Astrocyte of the cerebellum (primary cell): Measurements from ENCODE around the gene LIPN.

Experiments used
- DNase-seq: peaks from one replicate; pipeline ENCODE4 v3.0.0-alpha.2; 2011; ENCODE audit warnings: low read depth
- H3K4me3 ChIP-seq: 2 replicates; pipeline ENCODE4 v1.5.1; 2011; ENCODE audit warnings: mild to moderate bottlenecking, low read depth, low read length, moderate library complexity
- in situ Hi-C: cut with HindIII; loops from 2 replicates; pipeline ENCODE4 v1.10.0; 2017; ENCODE audit warnings: low sequenced_read_pairs
- TF ChIP-seq, protein P1 (sequence below): IDR thresholded peaks from 2 replicates; pipeline ENCODE4 v1.5.1; 2012; ENCODE audit warnings: low read length, low read depth, moderate library complexity, mild to moderate bottlenecking; ENCODE audit errors: missing control alignments

LIPN gene, protein sequence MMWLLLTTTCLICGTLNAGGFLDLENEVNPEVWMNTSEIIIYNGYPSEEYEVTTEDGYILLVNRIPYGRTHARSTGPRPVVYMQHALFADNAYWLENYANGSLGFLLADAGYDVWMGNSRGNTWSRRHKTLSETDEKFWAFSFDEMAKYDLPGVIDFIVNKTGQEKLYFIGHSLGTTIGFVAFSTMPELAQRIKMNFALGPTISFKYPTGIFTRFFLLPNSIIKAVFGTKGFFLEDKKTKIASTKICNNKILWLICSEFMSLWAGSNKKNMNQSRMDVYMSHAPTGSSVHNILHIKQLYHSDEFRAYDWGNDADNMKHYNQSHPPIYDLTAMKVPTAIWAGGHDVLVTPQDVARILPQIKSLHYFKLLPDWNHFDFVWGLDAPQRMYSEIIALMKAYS

DNA sequence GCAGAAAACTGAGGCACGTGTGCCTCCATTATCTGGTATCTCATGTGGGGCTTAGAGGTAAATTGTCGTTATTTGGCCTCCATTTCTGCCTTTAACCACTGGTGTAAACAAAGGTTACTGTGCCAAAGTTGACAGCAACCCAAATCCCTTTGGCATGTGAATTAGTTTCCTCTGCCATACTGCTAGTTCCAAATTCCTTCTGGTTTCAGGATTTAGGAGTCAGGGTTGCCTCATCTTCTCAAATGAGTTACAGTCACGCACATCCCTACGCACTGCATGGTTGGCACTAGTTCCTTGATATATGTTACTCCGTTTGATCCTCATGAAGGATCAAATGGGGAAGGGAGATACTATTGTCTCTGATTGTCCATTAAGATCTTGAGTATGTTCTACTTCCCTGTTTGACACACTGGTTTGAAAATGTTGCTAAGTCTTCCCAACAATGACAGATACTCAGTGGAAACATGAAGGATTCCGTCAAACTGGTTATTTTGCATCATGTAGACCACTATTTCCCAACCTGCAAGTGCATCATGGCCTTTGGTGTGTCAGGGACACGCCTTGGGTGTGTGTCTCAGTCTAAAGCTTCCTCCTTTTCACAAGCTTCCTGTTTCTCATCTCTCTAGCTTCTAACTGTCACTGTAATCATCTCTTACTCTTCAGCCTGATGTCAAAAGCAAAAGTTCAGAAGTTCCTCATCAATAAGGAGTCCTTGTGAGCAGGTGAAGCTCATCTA lies at the start of gene LIPN:
Gene LIPN (plus strand): TSS at position 655 of the 736 bp plus-strand sequence. CDS start 1,386 bp downstream, outside the sequence.
- DNase-seq: no peak
- in situ Hi-C loops: no loop called here
- H3K4me3 ChIP-seq: no peak within 1 kb of the TSS
- TF ChIP-seq, protein P1, sequence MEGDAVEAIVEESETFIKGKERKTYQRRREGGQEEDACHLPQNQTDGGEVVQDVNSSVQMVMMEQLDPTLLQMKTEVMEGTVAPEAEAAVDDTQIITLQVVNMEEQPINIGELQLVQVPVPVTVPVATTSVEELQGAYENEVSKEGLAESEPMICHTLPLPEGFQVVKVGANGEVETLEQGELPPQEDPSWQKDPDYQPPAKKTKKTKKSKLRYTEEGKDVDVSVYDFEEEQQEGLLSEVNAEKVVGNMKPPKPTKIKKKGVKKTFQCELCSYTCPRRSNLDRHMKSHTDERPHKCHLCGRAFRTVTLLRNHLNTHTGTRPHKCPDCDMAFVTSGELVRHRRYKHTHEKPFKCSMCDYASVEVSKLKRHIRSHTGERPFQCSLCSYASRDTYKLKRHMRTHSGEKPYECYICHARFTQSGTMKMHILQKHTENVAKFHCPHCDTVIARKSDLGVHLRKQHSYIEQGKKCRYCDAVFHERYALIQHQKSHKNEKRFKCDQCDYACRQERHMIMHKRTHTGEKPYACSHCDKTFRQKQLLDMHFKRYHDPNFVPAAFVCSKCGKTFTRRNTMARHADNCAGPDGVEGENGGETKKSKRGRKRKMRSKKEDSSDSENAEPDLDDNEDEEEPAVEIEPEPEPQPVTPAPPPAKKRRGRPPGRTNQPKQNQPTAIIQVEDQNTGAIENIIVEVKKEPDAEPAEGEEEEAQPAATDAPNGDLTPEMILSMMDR: no peak

DNA sequence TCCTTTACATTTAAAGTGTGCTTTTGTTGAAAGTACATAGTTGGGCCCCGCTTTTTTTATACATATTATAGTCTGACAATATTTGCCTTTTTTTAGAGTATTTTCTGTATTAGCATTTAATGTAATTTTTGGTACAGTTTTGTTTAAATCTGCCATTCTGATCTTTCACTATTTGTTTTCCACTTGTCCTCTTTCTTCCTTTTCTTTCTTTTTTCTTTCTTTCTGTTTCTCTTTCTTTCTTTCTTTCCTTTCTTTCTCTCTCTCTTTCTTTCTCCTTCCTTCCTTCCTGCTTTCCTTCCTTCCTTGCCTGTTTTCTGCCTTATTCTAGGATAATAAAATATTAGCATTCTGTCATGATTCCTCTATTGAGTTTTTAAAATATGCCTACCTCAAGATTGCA lies 44.3 kb upstream of the LIPN start:
- in situ Hi-C loops: no loop called here
- TF ChIP-seq, protein P1: no peak
- H3K4me3 ChIP-seq: no peak overlapping the region
- no peak for DNase-seq

DNA sequence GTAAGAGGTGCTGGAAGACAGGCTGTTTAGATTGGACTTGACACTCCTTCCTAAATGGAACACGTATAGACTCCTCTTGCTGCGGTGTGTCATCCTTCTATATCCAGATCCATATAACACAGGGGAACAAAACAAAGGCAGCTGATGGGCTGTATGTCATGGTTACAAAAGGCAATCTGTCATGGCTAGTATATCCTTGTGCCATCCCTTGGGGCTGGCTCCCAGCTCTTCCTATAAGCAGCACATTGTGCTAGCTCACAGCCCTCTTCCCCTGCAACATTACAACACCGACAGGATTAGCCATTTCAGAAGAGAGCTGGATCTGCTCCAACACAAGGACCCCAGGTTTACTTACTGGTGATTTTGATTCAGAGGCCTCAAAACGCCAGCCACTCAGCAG lies 38.4 kb upstream of the LIPN start:
- no peak for DNase-seq
- no peak overlapping the region for H3K4me3 ChIP-seq
- TF ChIP-seq, protein P1: no peak
- in situ Hi-C loops: no loop called here

DNA sequence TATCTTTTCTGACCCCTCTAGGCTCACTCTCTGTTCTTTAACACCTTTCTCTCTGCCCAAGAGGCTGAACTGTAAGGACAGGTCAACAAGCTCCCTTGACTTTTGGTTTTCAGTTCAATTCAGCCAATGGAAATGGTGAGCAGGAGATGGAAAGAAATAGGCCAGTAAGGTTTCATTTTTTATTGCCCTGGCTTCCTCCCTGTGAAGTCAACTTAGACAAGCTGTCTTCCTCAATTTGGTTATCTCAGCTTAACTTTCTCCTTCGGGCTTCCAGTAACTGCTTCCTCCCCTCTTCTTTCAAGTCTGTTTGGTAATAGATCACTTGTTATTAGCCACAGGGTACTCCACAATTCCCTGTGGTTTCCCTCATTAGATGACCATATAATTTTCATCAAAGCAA lies 34.0 kb upstream of the LIPN start:
- no peak overlapping the region for H3K4me3 ChIP-seq
- in situ Hi-C loops: no loop called here
- DNase-seq: no peak
- TF ChIP-seq, protein P1: no peak

DNA sequence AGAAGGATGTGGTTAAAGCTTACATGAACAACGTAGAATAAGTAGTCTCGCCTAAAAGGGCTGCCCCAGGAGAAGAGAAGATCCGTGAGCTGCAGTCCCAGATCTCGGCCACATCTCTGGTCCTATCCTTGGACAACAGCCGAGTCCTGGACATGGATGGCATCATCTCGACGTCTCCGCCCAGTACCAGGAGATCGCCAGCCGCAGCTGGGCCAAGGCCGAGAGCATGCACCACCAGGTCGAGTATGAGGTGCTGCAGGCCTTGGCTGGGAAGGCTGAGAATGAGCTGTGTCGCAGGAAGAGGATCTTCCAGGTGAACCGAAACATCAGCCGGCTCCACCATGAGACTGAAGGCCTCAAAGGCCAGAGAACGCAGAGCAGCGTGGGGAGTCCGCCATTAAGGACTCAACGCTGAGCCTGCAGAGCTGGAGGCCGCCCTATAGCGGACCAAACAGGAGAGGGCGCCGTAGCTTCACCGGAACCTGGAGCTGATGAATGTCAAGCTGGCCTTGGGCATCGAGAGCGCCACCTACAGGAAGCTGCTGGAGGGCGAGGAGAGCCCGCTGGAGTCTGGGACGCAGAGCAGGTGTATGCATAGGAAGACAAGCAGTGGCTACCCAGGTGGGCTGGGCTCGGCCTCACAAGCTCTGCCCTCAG lies 31.6 kb upstream of the LIPN start:
- no peak for DNase-seq
- TF ChIP-seq, protein P1: peak; percentile 3
- H3K4me3 ChIP-seq: no peak overlapping the region
- in situ Hi-C loops: no loop called here

DNA sequence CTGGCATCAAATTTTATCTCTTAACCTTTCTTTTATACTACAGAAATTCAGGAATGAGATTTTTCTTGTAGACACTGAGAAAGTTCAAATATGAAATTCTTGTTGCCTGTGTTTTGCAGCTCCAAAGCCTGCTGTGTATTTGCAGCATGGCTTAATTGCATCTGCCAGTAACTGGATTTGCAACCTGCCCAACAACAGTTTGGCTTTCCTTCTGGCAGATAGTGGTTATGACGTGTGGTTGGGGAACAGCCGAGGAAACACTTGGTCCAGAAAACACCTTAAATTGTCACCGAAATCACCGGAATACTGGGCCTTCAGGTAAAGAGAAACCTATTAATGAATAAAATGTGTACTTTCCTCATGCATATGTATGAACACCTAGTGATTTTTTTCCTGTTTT lies 29.0 kb upstream of the LIPN start:
- H3K4me3 ChIP-seq: no peak overlapping the region
- TF ChIP-seq, protein P1: no peak
- DNase-seq: no peak
- in situ Hi-C loops: no loop called here
